Panc1 (cell line): ENCODE data around the gene GPRC5C. TPM values are rescaled to one million over a fixed set of nuclear protein-coding genes. Genes with fewer than 3 reads are reported as not detected.

Source experiments
- ATAC-seq: fragments of 200-7000 bp; cut with Tn5 transposase; 2 replicates; pipeline ENCODE4 v1.9.1; 2020; ENCODE audit warnings: mild to moderate bottlenecking, moderate library complexity
- BruUV-seq: library from RNA; stranded (reverse); fragments of 400-500 nt; replicated peaks from 2 replicates; lab custom pipeline; 2021; lab: Mats Ljungman, UMichigan
- CTCF ChIA-PET: fragments of 300-600 bp; sonication (Branson Sonifier 250); formaldehyde crosslinking; loops from one replicate; lab custom pipeline; 2022; ENCODE audit warnings: antibody characterized with exemption; lab: Charles Lee
- POLR2A ChIA-PET: fragments of 300-600 bp; sonication (Branson Sonifier 250); formaldehyde crosslinking; loops from one replicate; lab custom pipeline; 2022; ENCODE audit warnings: antibody characterized with exemption; lab: Charles Lee
- DNase-seq: peaks from one replicate; pipeline ENCODE4 v3.0.0-alpha.2; 2010; ENCODE audit warnings: low read depth, low spot score
- H3K27ac ChIP-seq: 2 replicates; pipeline ENCODE4 v1.5.1; 2011; ENCODE audit warnings: mild to moderate bottlenecking, low read length, inconsistent platforms
- H3K27me3 ChIP-seq: fragments of 200-500 bp; sonication (Bioruptor generic); 2 replicates; pipeline ENCODE4 v1.6.0; 2014; ENCODE audit warnings: low read length, inconsistent platforms; ENCODE audit not compliant: control insufficient read depth, insufficient read depth
- H3K36me3 ChIP-seq: fragments of 200-500 bp; sonication (Bioruptor generic); 2 replicates; pipeline ENCODE4 v1.5.1; 2014; ENCODE audit warnings: inconsistent platforms, mild to moderate bottlenecking, low read length, moderate library complexity; ENCODE audit not compliant: control insufficient read depth, insufficient read depth
- H3K4me1 ChIP-seq: 2 replicates; pipeline ENCODE4 v1.5.1; 2011; ENCODE audit warnings: inconsistent platforms, mild to moderate bottlenecking, low read length, moderate library complexity; ENCODE audit not compliant: control insufficient read depth, insufficient read depth
- H3K4me3 ChIP-seq, 2 experiments: 2 replicates each; pipeline ENCODE4 v1.5.1; 2011 to 2012; ENCODE audit warnings: low read depth in 2 of 2, low read length in 2 of 2, mild to moderate bottlenecking in 2 of 2, inconsistent platforms in 1 of 2, moderate library complexity in 1 of 2
- H3K9me3 ChIP-seq: fragments of 200-500 bp; sonication (Bioruptor generic); 2 replicates; pipeline ENCODE4 v1.5.1; 2014; ENCODE audit warnings: low read depth, mild to moderate bottlenecking, inconsistent platforms, low read length, moderate library complexity; ENCODE audit not compliant: control insufficient read depth, insufficient read depth
- POLR2AphosphoS5 ChIP-seq: IDR thresholded peaks from 2 replicates; pipeline ENCODE4 v1.6.1; 2012; ENCODE audit warnings: mild to moderate bottlenecking, low read depth, low read length, moderate library complexity
- SIN3A ChIP-seq: IDR thresholded peaks from 2 replicates; pipeline ENCODE4 v1.6.1; 2012; ENCODE audit warnings: low read depth, mild to moderate bottlenecking, low read length, moderate library complexity, borderline replicate concordance; ENCODE audit not compliant: insufficient read depth
- TCF7L2 ChIP-seq: IDR thresholded peaks from 2 replicates; pipeline ENCODE4 v1.6.1; 2011; ENCODE audit warnings: mild to moderate bottlenecking, low read depth, low read length, inconsistent platforms
- in situ Hi-C: cut with HindIII; loops from 2 replicates; pipeline ENCODE4 v1.10.0; 2016; ENCODE audit warnings: low sequenced_read_pairs, low pct_unique_long_range_greater_than_20kb
- intact Hi-C: fragments of 100-400 bp; cut with micrococcal nuclease; formaldehyde crosslinking; loops from one replicate; pipeline ENCODE4 v1.10.0; 2022; ENCODE audit not compliant: unreplicated experiment
- total RNA-seq: library from RNA; stranded (reverse); gene quantifications from one replicate; pipeline ENCODE4 v1.2.1, GENCODE V29; 2021; ENCODE audit not compliant: unreplicated experiment
- TF ChIP-seq, protein P1 (sequence below): fragments of 450-650 bp; IDR thresholded peaks from 2 replicates; pipeline ENCODE4 v1.5.1; 2017; ENCODE audit warnings: mild to moderate bottlenecking
- TF ChIP-seq, protein P2 (sequence below), 2 experiments: IDR thresholded peaks; 2 replicates each; pipeline ENCODE4 v1.6.1; 2011 to 2012; ENCODE audit warnings: low read depth in 2 of 2, control low read depth in 1 of 2, low read length in 1 of 2, mild to moderate bottlenecking in 1 of 2, moderate library complexity in 1 of 2; ENCODE audit not compliant: insufficient read depth in 1 of 2

Gene GPRC5C
- total RNA-seq, 1 experiment from 2014 or later = 57.1 TPM

DNA sequence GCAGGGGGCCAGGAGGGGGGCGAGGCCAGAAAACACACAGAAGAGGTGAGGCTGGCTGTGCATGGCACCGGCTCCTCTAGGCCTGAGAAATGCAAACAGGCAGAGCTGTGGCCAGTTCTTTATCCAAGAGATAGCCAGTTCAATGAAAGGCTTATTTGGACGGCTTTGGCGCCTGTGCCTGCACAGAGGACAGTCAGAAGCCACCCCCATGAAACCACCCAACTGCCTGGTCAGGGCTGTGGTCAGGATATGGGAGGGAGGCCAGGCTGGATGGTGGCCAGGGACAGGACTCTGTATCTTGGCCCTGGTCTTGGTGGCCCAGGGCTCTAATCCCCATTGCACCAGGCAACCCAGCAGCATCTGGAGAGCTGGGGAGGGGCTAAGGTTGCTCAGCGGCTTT, 24.5 kb upstream of the GPRC5C start:
- BruUV-seq = no TSS peak
- Histone ChIP-seq H3K9me3 (no peaks in the 10 kb centered on the region), H3K4me3 (no peak overlapping the region), H3K36me3 (no peaks in the 10 kb centered on the region), H3K4me1 (no peaks in the 10 kb centered on the region), H3K27ac (no peak overlapping the region), H3K27me3 (no peaks in the 10 kb centered on the region)
- DNase-seq (no peak), ATAC-seq (no peak)
- in situ Hi-C loops (no loop called here), intact Hi-C loops (no loop called here)
- ChIA-PET CTCF (no interaction called here), POLR2A (no interaction called here)
- TF ChIP-seq, protein P1, sequence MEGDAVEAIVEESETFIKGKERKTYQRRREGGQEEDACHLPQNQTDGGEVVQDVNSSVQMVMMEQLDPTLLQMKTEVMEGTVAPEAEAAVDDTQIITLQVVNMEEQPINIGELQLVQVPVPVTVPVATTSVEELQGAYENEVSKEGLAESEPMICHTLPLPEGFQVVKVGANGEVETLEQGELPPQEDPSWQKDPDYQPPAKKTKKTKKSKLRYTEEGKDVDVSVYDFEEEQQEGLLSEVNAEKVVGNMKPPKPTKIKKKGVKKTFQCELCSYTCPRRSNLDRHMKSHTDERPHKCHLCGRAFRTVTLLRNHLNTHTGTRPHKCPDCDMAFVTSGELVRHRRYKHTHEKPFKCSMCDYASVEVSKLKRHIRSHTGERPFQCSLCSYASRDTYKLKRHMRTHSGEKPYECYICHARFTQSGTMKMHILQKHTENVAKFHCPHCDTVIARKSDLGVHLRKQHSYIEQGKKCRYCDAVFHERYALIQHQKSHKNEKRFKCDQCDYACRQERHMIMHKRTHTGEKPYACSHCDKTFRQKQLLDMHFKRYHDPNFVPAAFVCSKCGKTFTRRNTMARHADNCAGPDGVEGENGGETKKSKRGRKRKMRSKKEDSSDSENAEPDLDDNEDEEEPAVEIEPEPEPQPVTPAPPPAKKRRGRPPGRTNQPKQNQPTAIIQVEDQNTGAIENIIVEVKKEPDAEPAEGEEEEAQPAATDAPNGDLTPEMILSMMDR = no peak
- TF ChIP-seq POLR2AphosphoS5 (no peak), SIN3A (no peak), TCF7L2 (no peak)
- TF ChIP-seq, protein P2, sequence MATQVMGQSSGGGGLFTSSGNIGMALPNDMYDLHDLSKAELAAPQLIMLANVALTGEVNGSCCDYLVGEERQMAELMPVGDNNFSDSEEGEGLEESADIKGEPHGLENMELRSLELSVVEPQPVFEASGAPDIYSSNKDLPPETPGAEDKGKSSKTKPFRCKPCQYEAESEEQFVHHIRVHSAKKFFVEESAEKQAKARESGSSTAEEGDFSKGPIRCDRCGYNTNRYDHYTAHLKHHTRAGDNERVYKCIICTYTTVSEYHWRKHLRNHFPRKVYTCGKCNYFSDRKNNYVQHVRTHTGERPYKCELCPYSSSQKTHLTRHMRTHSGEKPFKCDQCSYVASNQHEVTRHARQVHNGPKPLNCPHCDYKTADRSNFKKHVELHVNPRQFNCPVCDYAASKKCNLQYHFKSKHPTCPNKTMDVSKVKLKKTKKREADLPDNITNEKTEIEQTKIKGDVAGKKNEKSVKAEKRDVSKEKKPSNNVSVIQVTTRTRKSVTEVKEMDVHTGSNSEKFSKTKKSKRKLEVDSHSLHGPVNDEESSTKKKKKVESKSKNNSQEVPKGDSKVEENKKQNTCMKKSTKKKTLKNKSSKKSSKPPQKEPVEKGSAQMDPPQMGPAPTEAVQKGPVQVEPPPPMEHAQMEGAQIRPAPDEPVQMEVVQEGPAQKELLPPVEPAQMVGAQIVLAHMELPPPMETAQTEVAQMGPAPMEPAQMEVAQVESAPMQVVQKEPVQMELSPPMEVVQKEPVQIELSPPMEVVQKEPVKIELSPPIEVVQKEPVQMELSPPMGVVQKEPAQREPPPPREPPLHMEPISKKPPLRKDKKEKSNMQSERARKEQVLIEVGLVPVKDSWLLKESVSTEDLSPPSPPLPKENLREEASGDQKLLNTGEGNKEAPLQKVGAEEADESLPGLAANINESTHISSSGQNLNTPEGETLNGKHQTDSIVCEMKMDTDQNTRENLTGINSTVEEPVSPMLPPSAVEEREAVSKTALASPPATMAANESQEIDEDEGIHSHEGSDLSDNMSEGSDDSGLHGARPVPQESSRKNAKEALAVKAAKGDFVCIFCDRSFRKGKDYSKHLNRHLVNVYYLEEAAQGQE (IDR thresholded peaks at IDR 0.05; ENCODE audit: insufficient read depth in 1 of 2, low read depth in 2 of 2, low read length in 1 of 2) = no peak

DNA sequence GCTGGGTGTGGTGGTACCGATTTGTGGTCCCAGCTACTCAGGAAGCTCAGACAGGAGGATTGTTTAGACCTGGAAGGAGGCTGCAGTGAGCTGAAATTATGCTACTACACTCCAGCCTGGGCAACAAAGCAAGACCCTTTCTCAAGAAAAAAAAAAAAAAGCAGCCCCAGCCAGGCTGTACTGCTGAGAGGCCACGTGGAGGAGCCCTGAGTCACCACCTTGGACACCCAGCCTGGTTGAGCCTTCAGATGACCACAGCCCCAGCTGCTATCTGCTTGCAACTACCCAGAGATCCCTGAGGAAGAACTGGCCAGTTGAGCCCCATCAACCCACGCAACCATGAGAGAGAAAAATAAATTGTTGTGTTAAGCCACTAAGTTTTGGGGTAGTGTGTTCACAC, 23.6 kb upstream of the GPRC5C start:
- Histone ChIP-seq H3K36me3 (no peaks in the 10 kb centered on the region), H3K4me3 (no peak overlapping the region), H3K4me1 (no peaks in the 10 kb centered on the region), H3K27ac (no peak overlapping the region), H3K27me3 (no peaks in the 10 kb centered on the region), H3K9me3 (no peaks in the 10 kb centered on the region)
- peak; percentile 77 for ATAC-seq
- POLR2A ChIA-PET = interaction anchor here (0.6 kb wide), 1 partner anchor 398 kb away, joined by 3 read pairs; no protein-coding TSS in a partner anchor
- no TSS peak for BruUV-seq
- DNase-seq = no peak
- CTCF ChIA-PET = interaction anchor here (0.6 to 0.7 kb wide), 4 partner anchors 47 to 613 kb away, joined by 3 to 13 read pairs (median 5); no protein-coding TSS in a partner anchor
- intact Hi-C loops (no loop called here), in situ Hi-C loops (no loop called here)
- TF ChIP-seq SIN3A (no peak), TCF7L2 (no peak), POLR2AphosphoS5 (no peak)
- TF ChIP-seq, protein P2 (IDR thresholded peaks at IDR 0.05; ENCODE audit: insufficient read depth in 1 of 2, low read depth in 2 of 2, low read length in 1 of 2) = no peak
- TF ChIP-seq, protein P1 = no peak
